ENCODE results near the gene AHRR. TPM values are rescaled to one million over a fixed set of nuclear protein-coding genes. Genes with fewer than 3 reads are reported as not detected.

Gene AHRR
- total RNA-seq, 1 donor from 2014 or later, result 10.5 TPM

GRCh38 chr5:366541-367357 is 45.2 kb downstream of the AHRR start:
- no peak for FAIRE-seq
- no peak overlapping the region for H3K4me2 ChIP-seq (ENCODE audit: low read length)
- TF ChIP-seq, protein P1, sequence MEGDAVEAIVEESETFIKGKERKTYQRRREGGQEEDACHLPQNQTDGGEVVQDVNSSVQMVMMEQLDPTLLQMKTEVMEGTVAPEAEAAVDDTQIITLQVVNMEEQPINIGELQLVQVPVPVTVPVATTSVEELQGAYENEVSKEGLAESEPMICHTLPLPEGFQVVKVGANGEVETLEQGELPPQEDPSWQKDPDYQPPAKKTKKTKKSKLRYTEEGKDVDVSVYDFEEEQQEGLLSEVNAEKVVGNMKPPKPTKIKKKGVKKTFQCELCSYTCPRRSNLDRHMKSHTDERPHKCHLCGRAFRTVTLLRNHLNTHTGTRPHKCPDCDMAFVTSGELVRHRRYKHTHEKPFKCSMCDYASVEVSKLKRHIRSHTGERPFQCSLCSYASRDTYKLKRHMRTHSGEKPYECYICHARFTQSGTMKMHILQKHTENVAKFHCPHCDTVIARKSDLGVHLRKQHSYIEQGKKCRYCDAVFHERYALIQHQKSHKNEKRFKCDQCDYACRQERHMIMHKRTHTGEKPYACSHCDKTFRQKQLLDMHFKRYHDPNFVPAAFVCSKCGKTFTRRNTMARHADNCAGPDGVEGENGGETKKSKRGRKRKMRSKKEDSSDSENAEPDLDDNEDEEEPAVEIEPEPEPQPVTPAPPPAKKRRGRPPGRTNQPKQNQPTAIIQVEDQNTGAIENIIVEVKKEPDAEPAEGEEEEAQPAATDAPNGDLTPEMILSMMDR (IDR thresholded peaks at IDR 0.05; ENCODE audit: insufficient read depth, low read depth, low read length), result no peak
- TF ChIP-seq EZH2 (IDR thresholded peaks at IDR 0.05; ENCODE audit: insufficient read depth, low read length), result no peak
- H3K9me3 ChIP-seq (ENCODE audit: insufficient read depth, low read depth, low read length), result peaks cover 5% of the 10 kb centered on the region
- peaks cover 30% of the 10 kb centered on the region for H3K4me1 ChIP-seq (ENCODE audit: insufficient read depth, low read length)
- no peak overlapping the region for H3K4me3 ChIP-seq (ENCODE audit: insufficient read depth, low read depth, low read length)
- peaks cover 4% of the 10 kb centered on the region for H3K36me3 ChIP-seq (ENCODE audit: insufficient read depth, low read length)
- H3K27ac ChIP-seq (ENCODE audit: low read depth, low read length), result peak overlapping the region; percentile 86
- no peak overlapping the region for H2AFZ ChIP-seq (ENCODE audit: low read depth, low read length)
- no peak for DNase-seq (ENCODE audit: low read depth)
- Mint-ChIP-seq H3K4me1 (ENCODE audit: low read depth, unreplicated experiment) (peaks cover 8% of the 10 kb centered on the region), H3K27me3 (ENCODE audit: low read depth, unreplicated experiment) (peaks cover 6% of the 10 kb centered on the region), H3K36me3 (ENCODE audit: low read depth, unreplicated experiment) (peaks cover 4% of the 10 kb centered on the region), H3K27ac (ENCODE audit: unreplicated experiment) (no peak overlapping the region), H3K4me3 (ENCODE audit: unreplicated experiment) (no peak overlapping the region), H3K9me3 (ENCODE audit: unreplicated experiment) (peaks cover 1% of the 10 kb centered on the region)
- H3K27me3 ChIP-seq (ENCODE audit: insufficient read depth, low read length), result no peaks in the 10 kb centered on the region
- H3K9ac ChIP-seq (ENCODE audit: low read length), result peak overlapping the region; percentile 65
- no peaks in the 10 kb centered on the region for H4K20me1 ChIP-seq (ENCODE audit: insufficient read depth, low read length)
- H3K79me2 ChIP-seq (ENCODE audit: insufficient read depth, low read length), result peaks cover 7% of the 10 kb centered on the region

GRCh38 chr5:367358-368130 is 46.0 kb downstream of the AHRR start:
- H3K9me3 Mint-ChIP-seq (ENCODE audit: unreplicated experiment), result no peaks in the 10 kb centered on the region
- Histone ChIP-seq H4K20me1 (ENCODE audit: insufficient read depth, low read length) (no peaks in the 10 kb centered on the region), H3K79me2 (ENCODE audit: insufficient read depth, low read length) (peaks cover 7% of the 10 kb centered on the region), H3K36me3 (ENCODE audit: insufficient read depth, low read length) (peaks cover 3% of the 10 kb centered on the region), H3K4me3 (ENCODE audit: insufficient read depth, low read depth, low read length) (no peak overlapping the region), H3K9ac (ENCODE audit: low read length) (peak overlapping the region; percentile 65), H3K27me3 (ENCODE audit: insufficient read depth, low read length) (no peaks in the 10 kb centered on the region), H3K4me2 (ENCODE audit: low read length) (peak overlapping the region; percentile 41), H3K27ac (ENCODE audit: low read depth, low read length) (peak overlapping the region; percentile 86), H3K4me1 (ENCODE audit: insufficient read depth, low read length) (peaks cover 30% of the 10 kb centered on the region), H3K9me3 (ENCODE audit: insufficient read depth, low read depth, low read length) (peaks cover 5% of the 10 kb centered on the region), H2AFZ (ENCODE audit: low read depth, low read length) (no peak overlapping the region)
- peaks cover 13% of the 10 kb centered on the region for H3K4me1 Mint-ChIP-seq (ENCODE audit: low read depth, unreplicated experiment)
- DNase-seq (ENCODE audit: low read depth) (peak; percentile 15), FAIRE-seq (no peak)
- H3K27ac Mint-ChIP-seq (ENCODE audit: unreplicated experiment), result no peak overlapping the region
- H3K27me3 Mint-ChIP-seq (ENCODE audit: low read depth, unreplicated experiment), result peaks cover 6% of the 10 kb centered on the region
- TF ChIP-seq, protein P1 (IDR thresholded peaks at IDR 0.05; ENCODE audit: insufficient read depth, low read depth, low read length), result no peak
- no peak for TF ChIP-seq EZH2 (IDR thresholded peaks at IDR 0.05; ENCODE audit: insufficient read depth, low read length)
- H3K36me3 Mint-ChIP-seq (ENCODE audit: low read depth, unreplicated experiment), result no peaks in the 10 kb centered on the region
- H3K4me3 Mint-ChIP-seq (ENCODE audit: unreplicated experiment), result no peak overlapping the region
